GM12872 (cell line): ENCODE measurements around the gene SNRNP70.

ENCODE experiments used
- TF ChIP-seq, protein P1 (sequence below): IDR thresholded peaks from 3 replicates; pipeline ENCODE4 v1.5.1; 2011; ENCODE audit warnings: low read depth, mild to moderate bottlenecking, low read length, moderate library complexity; ENCODE audit not compliant: insufficient read depth

The SNRNP70 gene

DNA sequence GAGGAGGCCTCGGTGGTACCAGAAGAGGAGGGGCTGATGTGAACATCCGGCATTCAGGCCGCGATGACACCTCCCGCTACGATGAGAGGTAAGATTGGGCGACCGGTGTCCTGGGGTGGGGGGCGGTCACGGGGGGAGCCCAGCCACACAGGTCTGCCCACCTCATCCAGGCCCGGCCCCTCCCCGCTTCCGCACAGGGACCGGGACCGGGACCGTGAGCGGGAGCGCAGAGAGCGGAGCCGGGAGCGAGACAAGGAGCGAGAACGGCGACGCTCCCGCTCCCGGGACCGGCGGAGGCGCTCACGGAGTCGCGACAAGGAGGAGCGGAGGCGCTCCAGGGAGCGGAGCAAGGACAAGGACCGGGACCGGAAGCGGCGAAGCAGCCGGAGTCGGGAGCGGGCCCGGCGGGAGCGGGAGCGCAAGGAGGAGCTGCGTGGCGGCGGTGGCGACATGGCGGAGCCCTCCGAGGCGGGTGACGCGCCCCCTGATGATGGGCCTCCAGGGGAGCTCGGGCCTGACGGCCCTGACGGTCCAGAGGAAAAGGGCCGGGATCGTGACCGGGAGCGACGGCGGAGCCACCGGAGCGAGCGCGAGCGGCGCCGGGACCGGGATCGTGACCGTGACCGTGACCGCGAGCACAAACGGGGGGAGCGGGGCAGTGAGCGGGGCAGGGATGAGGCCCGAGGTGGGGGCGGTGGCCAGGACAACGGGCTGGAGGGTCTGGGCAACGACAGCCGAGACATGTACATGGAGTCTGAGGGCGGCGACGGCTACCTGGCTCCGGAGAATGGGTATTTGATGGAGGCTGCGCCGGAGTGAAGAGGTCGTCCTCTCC lies 22.6 kb downstream of the SNRNP70 start:
- TF ChIP-seq, protein P1, sequence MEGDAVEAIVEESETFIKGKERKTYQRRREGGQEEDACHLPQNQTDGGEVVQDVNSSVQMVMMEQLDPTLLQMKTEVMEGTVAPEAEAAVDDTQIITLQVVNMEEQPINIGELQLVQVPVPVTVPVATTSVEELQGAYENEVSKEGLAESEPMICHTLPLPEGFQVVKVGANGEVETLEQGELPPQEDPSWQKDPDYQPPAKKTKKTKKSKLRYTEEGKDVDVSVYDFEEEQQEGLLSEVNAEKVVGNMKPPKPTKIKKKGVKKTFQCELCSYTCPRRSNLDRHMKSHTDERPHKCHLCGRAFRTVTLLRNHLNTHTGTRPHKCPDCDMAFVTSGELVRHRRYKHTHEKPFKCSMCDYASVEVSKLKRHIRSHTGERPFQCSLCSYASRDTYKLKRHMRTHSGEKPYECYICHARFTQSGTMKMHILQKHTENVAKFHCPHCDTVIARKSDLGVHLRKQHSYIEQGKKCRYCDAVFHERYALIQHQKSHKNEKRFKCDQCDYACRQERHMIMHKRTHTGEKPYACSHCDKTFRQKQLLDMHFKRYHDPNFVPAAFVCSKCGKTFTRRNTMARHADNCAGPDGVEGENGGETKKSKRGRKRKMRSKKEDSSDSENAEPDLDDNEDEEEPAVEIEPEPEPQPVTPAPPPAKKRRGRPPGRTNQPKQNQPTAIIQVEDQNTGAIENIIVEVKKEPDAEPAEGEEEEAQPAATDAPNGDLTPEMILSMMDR: no peak

DNA sequence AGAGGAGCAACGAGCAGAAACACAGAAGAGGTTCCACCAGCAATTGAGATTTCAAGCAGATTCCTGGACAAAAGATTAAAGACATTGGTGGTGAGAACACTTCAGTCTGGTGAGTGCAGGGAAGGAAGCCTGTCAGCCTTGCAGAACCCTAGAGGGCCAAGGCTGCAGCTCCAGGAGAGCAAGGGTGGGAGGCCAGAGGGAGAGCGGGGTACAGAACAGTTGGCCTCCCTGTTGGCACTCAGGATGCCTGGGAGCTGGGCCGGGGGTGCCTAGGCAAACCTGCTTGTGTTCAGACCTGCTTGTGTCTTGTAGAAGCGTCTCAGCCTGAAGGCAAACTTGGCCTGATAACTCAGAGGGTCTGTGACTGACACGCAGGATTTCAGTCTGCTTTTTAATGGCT lies 23.8 kb downstream of the SNRNP70 start:
- TF ChIP-seq, protein P1: no peak

DNA sequence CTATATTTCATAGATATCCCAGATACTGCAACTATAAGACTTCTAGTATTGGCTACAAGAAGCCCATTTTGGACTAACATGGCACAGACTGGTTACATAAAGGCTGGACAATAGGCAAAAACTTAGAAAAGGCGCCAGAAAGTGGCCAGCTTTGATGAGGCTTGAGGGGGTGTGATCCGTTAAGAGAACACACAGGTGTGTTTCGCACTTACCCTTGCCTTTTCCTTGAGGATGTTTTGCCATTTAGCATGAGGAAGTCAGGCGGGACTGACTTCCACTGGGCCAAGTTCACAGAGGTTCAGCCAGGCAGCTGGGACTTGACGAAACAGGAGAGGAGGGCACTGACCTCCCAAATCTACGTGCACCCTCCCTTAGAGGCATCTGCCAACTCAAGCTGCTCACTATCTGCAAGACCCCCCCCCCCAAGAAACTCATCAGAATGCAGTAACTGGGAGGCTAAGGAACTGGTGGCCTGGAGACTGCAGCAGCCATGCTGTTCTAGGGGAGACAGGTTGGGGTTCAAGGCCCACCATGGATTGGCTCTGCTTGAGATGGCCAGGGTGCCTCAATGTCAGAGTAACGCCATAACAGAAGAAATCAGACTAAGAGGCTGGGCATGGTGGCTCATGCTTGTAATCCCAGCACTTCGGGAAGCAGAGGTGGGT lies 24.4 kb downstream of the SNRNP70 start:
- TF ChIP-seq, protein P1: no peak

DNA sequence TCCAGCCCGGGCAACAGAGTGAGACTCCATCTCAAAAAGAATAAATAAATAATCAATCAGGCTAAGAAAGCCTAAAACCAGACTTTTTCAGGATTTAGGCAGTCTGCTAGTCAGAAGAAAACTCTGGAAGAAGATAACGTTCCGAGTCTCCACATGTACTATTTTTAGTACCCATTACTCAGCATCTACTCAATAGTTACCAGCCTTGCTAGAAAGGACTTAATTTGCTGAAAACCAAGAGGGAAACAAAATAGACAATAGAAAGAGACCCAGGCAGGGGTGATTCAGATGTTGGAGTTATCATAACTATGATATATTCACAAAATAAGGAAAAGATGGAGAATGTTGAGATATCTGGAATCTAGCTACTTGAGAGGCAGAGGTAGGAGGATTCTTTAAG lies 25.3 kb downstream of the SNRNP70 start:
- TF ChIP-seq, protein P1: no peak

DNA sequence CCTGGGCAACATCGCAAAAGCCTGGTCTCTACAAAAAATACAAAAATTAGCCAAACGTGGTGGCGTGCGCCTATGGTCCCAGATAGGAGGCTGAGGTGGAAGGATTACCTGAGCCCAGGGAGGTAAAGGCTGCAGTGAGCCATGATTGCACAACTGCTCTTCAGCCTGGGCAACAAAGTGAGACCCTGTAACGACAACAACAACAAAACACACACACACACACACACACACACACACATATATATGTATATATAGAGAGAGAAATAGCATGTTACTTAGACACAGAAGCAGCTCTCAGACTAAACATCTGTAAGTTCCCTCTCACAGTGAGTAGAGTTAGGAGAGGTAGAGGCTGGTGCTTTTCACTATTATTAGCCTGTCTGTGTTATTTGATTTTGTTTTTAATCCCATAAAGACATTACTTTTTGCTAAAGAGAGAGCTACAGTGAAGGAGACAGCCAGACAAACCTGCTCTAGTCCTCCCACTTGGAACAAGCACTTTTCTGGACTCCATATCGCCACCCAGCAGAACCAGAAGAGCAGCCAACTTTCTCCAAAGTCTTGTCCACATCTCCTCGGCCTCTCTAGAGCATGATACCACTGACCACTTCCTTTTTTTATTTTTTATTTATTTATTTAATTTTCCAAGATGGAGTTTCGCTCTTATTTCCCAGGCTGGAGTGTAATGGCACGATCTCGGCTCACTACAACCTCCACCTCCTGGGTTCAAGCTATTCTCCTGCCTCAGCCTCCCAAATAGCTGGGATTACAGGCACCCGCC lies 26.2 kb downstream of the SNRNP70 start:
- TF ChIP-seq, protein P1: no peak

DNA sequence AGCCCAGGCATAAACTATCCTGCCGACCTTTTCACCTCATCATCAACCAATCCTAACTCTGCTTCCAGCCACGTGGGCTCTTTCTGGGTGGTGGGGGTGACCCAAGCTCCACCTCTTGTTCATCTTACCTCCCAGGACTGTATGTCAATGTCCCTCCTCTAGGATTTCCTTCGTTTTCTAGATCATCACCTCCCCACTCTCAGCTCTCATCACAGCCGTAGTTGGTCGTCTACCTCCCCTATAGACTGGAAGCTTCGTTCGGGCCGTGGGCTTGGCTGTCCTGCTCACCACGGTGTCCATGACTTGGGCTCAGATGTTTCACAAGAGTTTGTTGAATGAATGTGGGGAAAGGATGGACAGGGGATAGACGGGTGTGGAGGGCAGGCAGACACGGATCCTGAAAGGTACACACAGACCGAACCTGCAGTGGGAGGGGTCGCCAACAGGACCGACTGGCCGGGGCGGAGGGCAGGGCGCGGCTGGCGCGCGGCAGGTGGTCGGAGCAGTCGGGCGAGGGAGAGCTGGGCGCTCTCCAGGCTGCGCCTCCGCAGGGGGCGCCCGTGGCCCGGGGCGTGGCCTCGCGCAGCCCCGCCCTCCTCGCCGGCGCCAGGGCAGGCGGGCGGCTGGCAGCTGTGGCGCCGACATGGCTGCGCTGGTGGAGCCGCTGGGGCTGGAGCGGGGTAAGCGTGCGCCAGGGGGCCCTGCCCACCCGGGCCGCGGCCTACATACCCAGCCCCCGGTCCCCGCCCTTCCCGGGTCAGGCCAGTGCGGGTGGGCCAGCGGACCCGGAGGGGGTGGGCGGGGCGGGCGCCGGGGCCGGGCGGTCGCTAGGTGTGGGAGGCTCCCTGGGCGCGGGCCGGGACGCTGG lies 28.7 kb downstream of the SNRNP70 start, which contains the start of gene LIN7B:
TSS of gene LIN7B (plus strand) at position 609 of the 868 bp plus-strand sequence. CDS start at position 644, 35 bp downstream.
- TF ChIP-seq, protein P1: peak; percentile 63
